HFF-Myc (cell line): ENCODE measurements around the gene ZMYND19.
"Not testable (repeated sequence)": the region's sequence is repeated elsewhere in the genome, so short reads cannot be mapped to it uniquely, and the experiment has no call there.

Source experiments
- DNase-seq: peaks from one replicate; pipeline ENCODE4 v3.0.0-alpha.2; 2011; ENCODE audit warnings: low read depth; ENCODE audit errors: extremely low read depth
- H3K4me3 ChIP-seq: replicated peaks from 2 replicates; pipeline ENCODE4 v1.5.1; 2011; ENCODE audit warnings: low read depth, mild to moderate bottlenecking, control low read depth, low read length
- CTCF ChIP-seq: IDR thresholded peaks from 2 replicates; pipeline ENCODE4 v1.5.1; 2012; ENCODE audit warnings: mild to moderate bottlenecking, low read depth, low read length, control low read depth; ENCODE audit errors: missing control alignments

ZMYND19 gene

GRCh38 chr9:137534256-137535119 is 55.8 kb downstream of the ZMYND19 start:
- DNase-seq = peak; percentile 52
- TF ChIP-seq CTCF = peak; percentile 74
- no peak overlapping the region for H3K4me3 ChIP-seq

DNA sequence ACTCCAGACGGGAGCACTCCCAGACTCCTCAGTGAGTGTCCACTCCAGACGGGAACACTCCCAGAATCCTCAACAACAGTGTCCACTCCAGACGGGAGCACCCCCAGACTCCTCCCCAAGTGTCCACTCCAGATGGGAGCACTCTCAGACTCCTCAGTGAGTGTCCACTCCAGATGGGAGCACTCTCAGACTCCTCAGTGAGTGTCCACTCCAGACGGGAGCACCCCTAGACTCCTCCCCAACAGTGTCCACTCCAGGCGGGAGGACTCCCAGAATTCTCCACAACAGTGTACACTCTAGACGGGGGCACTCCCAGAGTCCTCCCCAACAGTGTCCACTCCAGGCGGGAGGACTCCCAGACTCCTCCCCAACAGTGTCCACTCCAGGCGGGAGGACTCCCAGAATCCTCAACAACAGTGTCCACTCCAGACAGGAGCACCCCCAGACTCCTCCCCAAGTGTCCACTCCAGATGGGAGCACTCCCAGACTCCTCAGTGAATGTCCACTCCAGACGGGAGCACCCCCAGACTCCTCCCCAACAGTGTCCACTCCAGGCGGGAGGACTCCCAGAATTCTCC is 57.3 kb downstream of the ZMYND19 start:
- DNase-seq, H3K4me3 ChIP-seq: not testable (repeated sequence)
